K562 treated with DMSO at 1 percent for 12 hours (cell line): Measurements from ENCODE around the gene DTNA. TPM values are rescaled to one million over a fixed set of nuclear protein-coding genes. Genes with fewer than 3 reads are reported as not detected.

Experiments
- total RNA-seq: library from RNA; unstranded; fragments of 300-600 nt; gene quantifications from 2 replicates; pipeline ENCODE4 v1.2.3, GENCODE V29; 2022; ENCODE audit not compliant: insufficient read depth

The DTNA gene
- 0.93 and 1.3 TPM in 2 replicates for total RNA-seq

DNA sequence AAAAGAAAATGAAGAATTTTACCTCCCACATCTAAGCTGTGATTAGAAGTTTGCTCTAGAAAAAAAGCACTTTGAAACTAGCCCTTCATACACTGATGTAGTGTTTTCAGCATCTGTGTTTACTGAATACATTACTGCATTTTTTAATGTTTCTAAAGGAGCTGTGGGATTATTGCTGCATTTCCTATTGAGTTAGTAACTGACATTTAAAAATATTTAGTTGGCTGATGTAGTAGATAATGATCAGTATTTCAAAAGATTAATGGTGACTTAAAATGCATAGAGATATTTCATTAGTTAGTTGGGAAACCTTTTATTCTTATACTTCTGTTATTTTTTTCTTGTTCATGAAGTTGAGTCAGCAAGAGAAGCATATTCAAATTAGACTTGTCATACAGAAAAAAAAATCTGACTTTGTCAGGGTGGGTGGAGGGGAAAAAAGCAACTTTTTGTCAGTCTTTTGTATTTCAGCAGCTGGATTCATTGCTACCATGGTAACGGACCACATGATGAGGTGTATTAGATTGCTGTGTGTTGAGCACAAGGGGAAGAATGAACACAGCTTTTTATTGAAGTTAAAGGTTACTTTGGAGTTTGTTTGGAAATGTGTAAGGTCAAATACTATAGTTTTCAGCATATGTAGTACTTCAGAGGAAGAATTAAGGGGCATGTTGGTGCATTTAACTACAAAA, at the start of gene DTNA:
DTNA (plus strand) TSS at position 549 of the 692 bp plus-strand sequence. CDS start 45,679 bp downstream, outside the sequence.

